ENCODE results near the gene BMP2.

The BMP2 gene

DNA sequence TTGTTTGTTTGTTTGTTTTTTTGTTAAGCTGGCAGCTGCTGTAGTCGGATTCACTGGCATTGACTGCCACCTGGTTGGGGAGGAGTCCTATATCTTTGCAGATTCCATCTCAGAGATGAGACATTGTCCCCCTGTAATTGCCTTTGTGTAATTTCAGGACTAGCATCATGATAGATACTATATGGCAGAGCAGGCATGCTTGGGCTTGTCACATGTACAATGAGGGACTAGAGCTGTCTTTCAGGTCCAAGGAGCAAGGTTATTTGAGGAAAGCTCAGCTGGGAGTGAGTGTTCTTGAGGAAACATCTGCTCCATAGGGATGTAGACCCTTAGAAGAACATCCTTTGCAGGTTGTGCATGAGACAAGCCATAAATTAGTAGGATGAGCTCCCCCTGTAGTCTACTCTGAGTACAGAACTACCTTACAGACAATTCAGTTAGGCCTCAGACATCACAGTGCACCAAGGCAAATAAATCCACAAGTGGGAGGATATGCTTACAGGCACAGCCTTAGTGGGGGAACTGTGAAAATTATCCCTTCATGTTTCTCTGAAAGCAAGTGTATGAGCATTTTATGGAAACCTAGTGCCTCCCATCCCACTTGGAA lies 62.1 kb downstream of the BMP2 start:
- no peaks in the 10 kb centered on the region for H3K4me1 ChIP-seq (ENCODE audit: control insufficient read depth, insufficient read depth, low read length)
- 84 to 88% methylated on average over 1 of the region's 1 CpG for whole genome bisulfite sequencing, 2 experiments
- H3K27me3 ChIP-seq (ENCODE audit: control insufficient read depth, insufficient read depth, low read length, poor library complexity, severe bottlenecking), result no peaks in the 10 kb centered on the region
- H3K27ac ChIP-seq (ENCODE audit: insufficient read depth, low read depth, low read length, poor library complexity, severe bottlenecking), result no peak overlapping the region
- no peaks in the 10 kb centered on the region for H3K36me3 ChIP-seq (ENCODE audit: control insufficient read depth, insufficient read depth, low read length)
- H3K9me3 ChIP-seq (ENCODE audit: control insufficient read depth, low read length), result no peaks in the 10 kb centered on the region
- H3K4me3 ChIP-seq (ENCODE audit: insufficient read depth, low read depth, low read length), result no peak overlapping the region

Data from ectodermal cell (in vitro differentiated cells).